Activated CD4-positive, alpha-beta memory T cell treated with anti-CD3 and anti-CD28 coated beads for 36 hours (primary cell): ENCODE measurements around the gene QSOX1. TPM values are rescaled to one million over a fixed set of nuclear protein-coding genes. Genes with fewer than 3 reads are reported as not detected.

Source experiments
- CTCF ChIA-PET: fragments of 350-600 bp; sonication (Branson Sonifier 250); formaldehyde crosslinking; loops from one replicate; lab custom pipeline; 2021; ENCODE audit warnings: antibody characterized with exemption, inconsistent platforms; lab: Charles Lee
- POLR2A ChIA-PET: fragments of 350-600 bp; sonication (Branson Sonifier 250); formaldehyde crosslinking; loops from one replicate; lab custom pipeline; 2021; ENCODE audit warnings: antibody characterized with exemption; lab: Charles Lee
- DNase-seq: peaks from one replicate; pipeline ENCODE4 v3.0.0-alpha.2; 2020
- H3K27ac Mint-ChIP-seq: one replicate; pipeline ENCODE4 v1.8.0; 2021; ENCODE audit warnings: mixed read lengths
- H3K27me3 Mint-ChIP-seq: one replicate; pipeline ENCODE4 v1.8.0; 2021; ENCODE audit warnings: mixed read lengths
- H3K36me3 Mint-ChIP-seq: one replicate; pipeline ENCODE4 v1.8.0; 2021; ENCODE audit warnings: mixed read lengths
- H3K4me1 Mint-ChIP-seq: one replicate; pipeline ENCODE4 v1.8.0; 2021; ENCODE audit warnings: low read depth, mixed read lengths
- H3K4me3 Mint-ChIP-seq: one replicate; pipeline ENCODE4 v1.8.0; 2021; ENCODE audit warnings: mild to moderate bottlenecking, mixed read lengths
- H3K9me3 Mint-ChIP-seq: one replicate; pipeline ENCODE4 v1.8.0; 2021; ENCODE audit warnings: mixed read lengths
- intact Hi-C: fragments of 100-400 bp; cut with micrococcal nuclease; formaldehyde crosslinking; loops from one replicate; pipeline ENCODE4 v1.15.1; 2023
- total RNA-seq, 2 experiments: library from RNA; stranded (reverse); gene quantifications; one replicate each; pipeline ENCODE4 v1.2.3, GENCODE V29; 2021

The QSOX1 gene
- total RNA-seq, 2 experiments from 2014 or later = 40.3 to 42.4 TPM

GRCh38 chr1:180152588-180152987, 2.1 kb upstream of the QSOX1 start:
- H3K36me3 Mint-ChIP-seq = no peaks in the 10 kb centered on the region
- POLR2A ChIA-PET = no interaction called here

GRCh38 chr1:180153032-180153431, 1.6 kb upstream of the QSOX1 start:
- CTCF ChIA-PET = interaction anchor here (1.2 to 2.1 kb wide), 2 partner anchors 15 to 27 kb away, joined by 3 to 10 read pairs; no protein-coding TSS in a partner anchor

More at GRCh38 chr1:180152588-180152987, 2.1 kb upstream of the QSOX1 start:
- H3K27me3 Mint-ChIP-seq = no peaks in the 10 kb centered on the region
- no peak for DNase-seq
- no peaks in the 10 kb centered on the region for H3K9me3 Mint-ChIP-seq
- intact Hi-C loops = loop anchor here (10.0 kb wide), 1 partner anchor 338 kb away; no protein-coding TSS in a partner anchor
- H3K4me1 Mint-ChIP-seq = peaks cover 23% of the 10 kb centered on the region
- CTCF ChIA-PET = no interaction called here
- H3K4me3 Mint-ChIP-seq = no peak overlapping the region
- H3K27ac Mint-ChIP-seq = no peak overlapping the region

GRCh38 chr1:180154003-180154324, 705 bp upstream of the QSOX1 start:
- Mint-ChIP-seq H3K27me3 (no peaks in the 10 kb centered on the region), H3K36me3 (no peaks in the 10 kb centered on the region), H3K27ac (peak overlapping the region; percentile 73), H3K4me1 (peaks cover 23% of the 10 kb centered on the region), H3K9me3 (no peaks in the 10 kb centered on the region), H3K4me3 (peak overlapping the region; percentile 89)
- DNase-seq = no peak
- ChIA-PET POLR2A (interaction anchor here (0.6 kb wide), 1 partner anchor 162 kb away, joined by 3 read pairs; no protein-coding TSS in a partner anchor), CTCF (interaction anchor here (0.8 to 2.1 kb wide), 4 partner anchors 14 to 27 kb away, joined by 3 to 10 read pairs (median 4); no protein-coding TSS in a partner anchor)
- intact Hi-C loops = loop anchor here (1.0 to 10.0 kb wide), 4 partner anchors 27 to 339 kb away; partner anchors contain the start of gene CEP350

More at GRCh38 chr1:180153032-180153431, 1.6 kb upstream of the QSOX1 start:
- Mint-ChIP-seq H3K4me1 (peaks cover 23% of the 10 kb centered on the region), H3K27me3 (no peaks in the 10 kb centered on the region), H3K36me3 (no peaks in the 10 kb centered on the region), H3K9me3 (no peaks in the 10 kb centered on the region), H3K27ac (no peak overlapping the region), H3K4me3 (no peak overlapping the region)
- POLR2A ChIA-PET = no interaction called here
- no peak for DNase-seq
- intact Hi-C loops = loop anchor here (10.0 kb wide), 1 partner anchor 338 kb away; no protein-coding TSS in a partner anchor

GRCh38 chr1:180155182-180155682, 563 bp downstream of the QSOX1 start:
- peak; percentile 52 for DNase-seq
- ChIA-PET CTCF (interaction anchor here (0.7 to 3.5 kb wide), 5 partner anchors 13 to 341 kb away, joined by 3 to 15 read pairs (median 3); no protein-coding TSS in a partner anchor), POLR2A (interaction anchor here (0.9 to 1.5 kb wide), 3 partner anchors 14 to 273 kb away, joined by 3 to 4 read pairs (median 3); partner anchors contain the start of gene TOR1AIP1)
- Mint-ChIP-seq H3K36me3 (no peaks in the 10 kb centered on the region), H3K27ac (peak overlapping the region; percentile 66), H3K27me3 (no peaks in the 10 kb centered on the region), H3K4me3 (peak overlapping the region; percentile 80), H3K4me1 (peaks cover 31% of the 10 kb centered on the region), H3K9me3 (no peaks in the 10 kb centered on the region)
- intact Hi-C loops = loop anchor here (2.0 to 10.0 kb wide), 3 partner anchors 28 to 477 kb away; partner anchors contain the start of gene XPR1

- POLR2A ChIA-PET = no interaction called here
- intact Hi-C loops = loop anchor here (5.0 to 10.0 kb wide), 2 partner anchors 341 to 476 kb away; partner anchors contain the start of gene XPR1
- no peaks in the 10 kb centered on the region for H3K9me3 Mint-ChIP-seq
These were observed 1.5 kb downstream of the QSOX1 start for GRCh38 chr1:180156201-180156600.

GRCh38 chr1:180156631-180157091, 2.0 kb downstream of the QSOX1 start:
- POLR2A ChIA-PET = no interaction called here
- H3K27me3 Mint-ChIP-seq = no peaks in the 10 kb centered on the region
- H3K27ac Mint-ChIP-seq = no peak overlapping the region
- intact Hi-C loops = loop anchor here (5.0 to 10.0 kb wide), 2 partner anchors 342 to 476 kb away; partner anchors contain the start of gene XPR1
- H3K4me1 Mint-ChIP-seq = peaks cover 31% of the 10 kb centered on the region
- DNase-seq = no peak
- H3K36me3 Mint-ChIP-seq = no peaks in the 10 kb centered on the region
- no peaks in the 10 kb centered on the region for H3K9me3 Mint-ChIP-seq
- CTCF ChIA-PET = interaction anchor here (1.1 to 3.5 kb wide), 2 partner anchors 22 to 344 kb away, joined by 3 to 15 read pairs; no protein-coding TSS in a partner anchor
- peak overlapping the region; percentile 3 for H3K4me3 Mint-ChIP-seq

More at GRCh38 chr1:180156201-180156600, 1.5 kb downstream of the QSOX1 start:
- Mint-ChIP-seq H3K4me1 (peaks cover 31% of the 10 kb centered on the region), H3K27ac (no peak overlapping the region), H3K36me3 (no peaks in the 10 kb centered on the region), H3K4me3 (peak overlapping the region; percentile 18), H3K27me3 (no peaks in the 10 kb centered on the region)
- no peak for DNase-seq
- CTCF ChIA-PET = interaction anchor here (0.7 to 3.5 kb wide), 2 partner anchors 18 to 23 kb away, joined by 3 to 15 read pairs; no protein-coding TSS in a partner anchor

- intact Hi-C loops = loop anchor here (5.0 to 10.0 kb wide), 2 partner anchors 342 to 475 kb away; partner anchors contain the start of gene XPR1
- Mint-ChIP-seq H3K9me3 (no peaks in the 10 kb centered on the region), H3K4me1 (peaks cover 31% of the 10 kb centered on the region), H3K4me3 (no peak overlapping the region), H3K36me3 (no peaks in the 10 kb centered on the region), H3K27ac (no peak overlapping the region), H3K27me3 (no peaks in the 10 kb centered on the region)
- no peak for DNase-seq
- ChIA-PET POLR2A (no interaction called here), CTCF (interaction anchor here (1.1 to 3.5 kb wide), 2 partner anchors 22 to 345 kb away, joined by 3 to 15 read pairs; no protein-coding TSS in a partner anchor)
These were observed 2.4 kb downstream of the QSOX1 start for GRCh38 chr1:180157108-180157507.

GRCh38 chr1:180157576-180158057, 2.9 kb downstream of the QSOX1 start:
- Mint-ChIP-seq H3K4me3 (no peak overlapping the region), H3K9me3 (no peaks in the 10 kb centered on the region), H3K27me3 (no peaks in the 10 kb centered on the region), H3K27ac (no peak overlapping the region), H3K36me3 (no peaks in the 10 kb centered on the region), H3K4me1 (peaks cover 31% of the 10 kb centered on the region)
- DNase-seq = no peak
- POLR2A ChIA-PET = no interaction called here
- CTCF ChIA-PET = interaction anchor here (1.1 to 3.5 kb wide), 2 partner anchors 21 to 345 kb away, joined by 3 to 15 read pairs; no protein-coding TSS in a partner anchor
- intact Hi-C loops = loop anchor here (5.0 to 10.0 kb wide), 2 partner anchors 343 to 475 kb away; partner anchors contain the start of gene XPR1

GRCh38 chr1:180158149-180159147, 3.8 kb downstream of the QSOX1 start:
- CTCF ChIA-PET = interaction anchor here (0.6 to 3.5 kb wide), 7 partner anchors 9 to 623 kb away, joined by 3 to 15 read pairs (median 3); no protein-coding TSS in a partner anchor
- H3K9me3 Mint-ChIP-seq = no peaks in the 10 kb centered on the region
- no peaks in the 10 kb centered on the region for H3K27me3 Mint-ChIP-seq
- intact Hi-C loops = loop anchor here (5.0 to 10.0 kb wide), 2 partner anchors 344 to 474 kb away; partner anchors contain the start of gene XPR1
- H3K4me3 Mint-ChIP-seq = no peak overlapping the region
- peaks cover 31% of the 10 kb centered on the region for H3K4me1 Mint-ChIP-seq
- POLR2A ChIA-PET = interaction anchor here (0.5 kb wide), 1 partner anchor 273 kb away, joined by 3 read pairs; no protein-coding TSS in a partner anchor
- H3K36me3 Mint-ChIP-seq = no peaks in the 10 kb centered on the region
- H3K27ac Mint-ChIP-seq = no peak overlapping the region
- no peak for DNase-seq

- no peak for DNase-seq
- Mint-ChIP-seq H3K9me3 (no peaks in the 10 kb centered on the region), H3K4me3 (no peak overlapping the region), H3K36me3 (no peaks in the 10 kb centered on the region), H3K4me1 (peaks cover 26% of the 10 kb centered on the region), H3K27ac (no peak overlapping the region), H3K27me3 (no peaks in the 10 kb centered on the region)
- intact Hi-C loops = no loop called here
- ChIA-PET CTCF (interaction anchor here (1.0 kb wide), 1 partner anchor 345 kb away, joined by 5 read pairs; no protein-coding TSS in a partner anchor), POLR2A (no interaction called here)
These were observed 5.7 kb downstream of the QSOX1 start for GRCh38 chr1:180160357-180160756.

- Mint-ChIP-seq H3K4me1 (peaks cover 8% of the 10 kb centered on the region), H3K4me3 (no peak overlapping the region), H3K27ac (no peak overlapping the region), H3K27me3 (no peaks in the 10 kb centered on the region), H3K36me3 (no peaks in the 10 kb centered on the region), H3K9me3 (no peaks in the 10 kb centered on the region)
- no peak for DNase-seq
- ChIA-PET CTCF (interaction anchor here (8.4 kb wide), 1 partner anchor 16 kb away, joined by 78 read pairs; no protein-coding TSS in a partner anchor), POLR2A (no interaction called here)
- intact Hi-C loops = no loop called here
These were observed 8.4 kb downstream of the QSOX1 start for GRCh38 chr1:180163041-180163440.
